HepG2 (cell line): ENCODE measurements around the gene BANP. TPM values are rescaled to one million over a fixed set of nuclear protein-coding genes. Genes with fewer than 3 reads are reported as not detected.

Experiments used
- ATAC-seq: fragments of 200-7000 bp; cut with Tn5 transposase; 3 replicates; pipeline ENCODE4 v1.9.1; 2020; ENCODE audit warnings: mild to moderate bottlenecking, moderate library complexity
- BruUV-seq: library from RNA; stranded (reverse); fragments of 400-500 nt; replicated peaks from 2 replicates; lab custom pipeline; 2021; lab: Mats Ljungman, UMichigan
- CTCF ChIA-PET: fragments of 300-600 bp; formaldehyde crosslinking; extraction: SDS; loops from one replicate; lab custom pipeline; 2021; ENCODE audit warnings: low total read pairs, inconsistent platforms, low intra/inter-chr PET ratio; lab: Yijun Ruan, JAX
- POLR2A ChIA-PET: fragments of 350-600 bp; sonication (Branson Sonifier 250); formaldehyde crosslinking; loops from one replicate; lab custom pipeline; 2020; ENCODE audit warnings: antibody characterized with exemption, inconsistent platforms; lab: Yijun Ruan, JAX
- DNase-seq: peaks from one replicate; pipeline ENCODE4 v3.0.0-alpha.2; 2015; ENCODE audit warnings: low spot score
- FAIRE-seq: peaks from 3 replicates; lab custom pipeline; 2011; peaks lifted over from hg19 to GRCh38; lab: Jason Lieb, UNC
- H2AFZ ChIP-seq: one replicate; pipeline ENCODE4 v1.6.1; 2011; ENCODE audit warnings: low read length, inconsistent platforms
- H3K27ac ChIP-seq: fragments of 300-600 bp; 3 replicates; pipeline ENCODE4 v1.8.0; 2011; ENCODE audit warnings: mixed run types, mild to moderate bottlenecking, mixed read lengths, low read length, inconsistent platforms; ENCODE audit not compliant: insufficient read depth; ENCODE audit errors: extremely low read length
- H3K27me3 ChIP-seq, 2 experiments: fragments of 200-600 bp in 1 of 2; 2 replicates in 1 of 2; 3 replicates in 1 of 2; pipeline versions ENCODE4 v1.6.0 to v1.8.0; 2011; ENCODE audit warnings: low read length in 2 of 2, mild to moderate bottlenecking in 2 of 2, moderate library complexity in 2 of 2, inconsistent platforms in 1 of 2; ENCODE audit not compliant: insufficient read depth in 2 of 2, control insufficient read depth in 1 of 2
- H3K36me3 ChIP-seq, 2 experiments: fragments of 200-600 bp in 1 of 2; replicated peaks in 1 of 2; 2 replicates in 1 of 2; 3 replicates in 1 of 2; pipeline versions ENCODE4 v1.5.1 to v1.8.0; 2011; ENCODE audit warnings: low read length in 2 of 2, inconsistent platforms in 1 of 2; ENCODE audit not compliant: insufficient read depth in 2 of 2, control insufficient read depth in 1 of 2
- H3K4me1 ChIP-seq: 2 replicates; pipeline ENCODE4 v1.5.1; 2012; ENCODE audit warnings: low read length, inconsistent platforms; ENCODE audit not compliant: insufficient read depth
- H3K4me2 ChIP-seq: 2 replicates; pipeline ENCODE4 v1.6.0; 2011; ENCODE audit warnings: low read depth, low read length, inconsistent platforms
- H3K4me3 ChIP-seq, 3 experiments: fragments of 200-600 bp in 1 of 3; sonication (generic), shearing (Covaris generic) in 1 of 3; replicated peaks in 1 of 3; 2 replicates each; pipeline ENCODE4 v1.5.1; 2011 to 2016; ENCODE audit warnings: low read length in 3 of 3, inconsistent platforms in 2 of 3, low read depth in 2 of 3, mild to moderate bottlenecking in 2 of 3, control low read depth in 1 of 3, mixed read lengths in 1 of 3; ENCODE audit not compliant: insufficient read depth in 1 of 3
- H3K79me2 ChIP-seq: one replicate; pipeline ENCODE4 v1.6.1; 2011; ENCODE audit warnings: low read length, inconsistent platforms; ENCODE audit not compliant: insufficient read depth
- H3K9ac ChIP-seq: 2 replicates; pipeline ENCODE4 v1.6.0; 2011; ENCODE audit warnings: mild to moderate bottlenecking, low read depth, low read length, inconsistent platforms; ENCODE audit not compliant: insufficient read depth
- H3K9me3 ChIP-seq: 2 replicates; pipeline ENCODE4 v1.5.1; 2012; ENCODE audit warnings: mild to moderate bottlenecking, low read length
- H4K20me1 ChIP-seq: 2 replicates; pipeline ENCODE4 v1.6.0; 2011; ENCODE audit warnings: inconsistent platforms, mild to moderate bottlenecking, low read length, moderate library complexity; ENCODE audit not compliant: insufficient read depth
- FOXA3 ChIP-seq: IDR thresholded peaks from 2 replicates; pipeline ENCODE4 v1.6.1; 2016; ENCODE audit warnings: missing genetic modification reagents, missing compliant biosample characterization
- FOXO4 ChIP-seq: sonication (generic); formaldehyde crosslinking; conservative IDR thresholded peaks from 2 replicates; pipeline ENCODE4 v1.8.1; 2023; ENCODE audit warnings: missing genetic modification reagents
- KLF12 ChIP-seq: sonication (generic); formaldehyde crosslinking; IDR thresholded peaks from 2 replicates; pipeline ENCODE4 v1.4.0; 2020; ENCODE audit warnings: missing genetic modification reagents, borderline replicate concordance
- KLF6 ChIP-seq: IDR thresholded peaks from 2 replicates; pipeline ENCODE4 v1.8.0; 2016; ENCODE audit warnings: missing biosample characterization, missing genetic modification reagents
- MEF2D ChIP-seq: sonication (generic); formaldehyde crosslinking; IDR thresholded peaks from 2 replicates; pipeline ENCODE4 v1.5.1; 2020; ENCODE audit warnings: mild to moderate bottlenecking, missing genetic modification reagents
- MEIS1 ChIP-seq: sonication (generic); formaldehyde crosslinking; IDR thresholded peaks from 2 replicates; pipeline ENCODE4 v1.9.0; 2021; ENCODE audit warnings: mild to moderate bottlenecking, missing genetic modification reagents, moderate library complexity, borderline replicate concordance
- NCOA5 ChIP-seq: sonication (generic); formaldehyde crosslinking; IDR thresholded peaks from 2 replicates; pipeline ENCODE4 v1.4.0; 2020; ENCODE audit warnings: missing genetic modification reagents
- NR1H2 ChIP-seq: sonication (generic); formaldehyde crosslinking; IDR thresholded peaks from 2 replicates; pipeline ENCODE4 v1.8.1; 2022; ENCODE audit warnings: low read depth, missing genetic modification reagents, borderline replicate concordance
- NR2C2 ChIP-seq: sonication (generic); formaldehyde crosslinking; IDR thresholded peaks from 2 replicates; pipeline ENCODE4 v1.4.0; 2020; ENCODE audit warnings: missing genetic modification reagents, mild to moderate bottlenecking, moderate library complexity, borderline replicate concordance
- PTBP1 ChIP-seq: fragments of 200-400 bp; formaldehyde crosslinking; IDR thresholded peaks from 2 replicates; pipeline ENCODE4 v1.6.1; 2018; ENCODE audit warnings: low read length, low read depth; ENCODE audit not compliant: poor library complexity, severe bottlenecking
- SATB2 ChIP-seq: sonication (generic); formaldehyde crosslinking; IDR thresholded peaks from 2 replicates; pipeline ENCODE4 v1.5.0; 2020; ENCODE audit warnings: missing genetic modification reagents
- TIGD3 ChIP-seq: sonication (generic); formaldehyde crosslinking; IDR thresholded peaks from 2 replicates; pipeline ENCODE4 v1.5.1; 2020; ENCODE audit warnings: mild to moderate bottlenecking, missing genetic modification reagents, borderline replicate concordance
- ZFY ChIP-seq: sonication (generic); formaldehyde crosslinking; IDR thresholded peaks from 2 replicates; pipeline ENCODE4 v1.4.0; 2020; ENCODE audit warnings: missing genetic modification reagents
- ZNF501 ChIP-seq: sonication (generic); formaldehyde crosslinking; IDR thresholded peaks from 2 replicates; pipeline ENCODE4 v1.5.1; 2020; ENCODE audit warnings: mild to moderate bottlenecking, moderate library complexity, missing genetic modification reagents
- ZNF598 ChIP-seq: sonication (generic); formaldehyde crosslinking; IDR thresholded peaks from 2 replicates; pipeline ENCODE4 v1.5.1; 2020; ENCODE audit warnings: mild to moderate bottlenecking, missing genetic modification reagents, borderline replicate concordance
- ZNF720 ChIP-seq: sonication (generic); formaldehyde crosslinking; IDR thresholded peaks from 2 replicates; pipeline ENCODE4 v1.4.0; 2020; ENCODE audit warnings: missing genetic modification reagents
- ZNF747 ChIP-seq: sonication (generic); formaldehyde crosslinking; IDR thresholded peaks from 2 replicates; pipeline ENCODE4 v1.8.1; 2023; ENCODE audit warnings: missing genetic modification reagents, mild to moderate bottlenecking, borderline replicate concordance
- WGBS: methylation state at CpG from one replicate; pipeline ENCODE4 v1.1.6; 2017; ENCODE audit warnings: low lambda C conversion rate; 5-methylcytosine and 5-hydroxymethylcytosine counted together
- in situ Hi-C: cut with HindIII; loops from 2 replicates; pipeline ENCODE4 v1.10.0; 2017; ENCODE audit warnings: low pct_unique_long_range_greater_than_20kb; ENCODE audit not compliant: extremely low pct_ligation_motif_present
- intact Hi-C: fragments of 100-400 bp; cut with micrococcal nuclease; formaldehyde crosslinking; loops from one replicate; pipeline ENCODE4 v1.10.0; 2022; ENCODE audit not compliant: unreplicated experiment
- polyA plus RNA-seq, 8 experiments: library from polyadenylated mRNA; depleted of rRNA in 3 of 8; stranded (reverse) in 7 of 8; unstranded in 1 of 8; fragments of >200 nt; fragmentation: Illumina TruSeq in 4 of 8; extraction: Trizol in 4 of 8; gene quantifications; 2 replicates each; pipeline versions ENCODE4 v1.2.1 to v1.2.3, GENCODE V29; 2011 to 2016; ENCODE audit warnings: low read depth in 4 of 8, missing spikeins in 1 of 8, mixed read lengths in 1 of 8; ENCODE audit not compliant: insufficient read depth in 1 of 8
- total RNA-seq, 5 experiments: library from RNA; depleted of rRNA; stranded (reverse); fragments of >200 nt; fragmentation: Illumina TruSeq; extraction: Trizol; gene quantifications; 2 replicates each; pipeline ENCODE4 v1.2.3, GENCODE V29; 2016; ENCODE audit warnings: low read depth in 1 of 5
- TF ChIP-seq, protein P1 (sequence below): sonication (generic); formaldehyde crosslinking; IDR thresholded peaks from 2 replicates; pipeline ENCODE4 v1.4.0; 2020; ENCODE audit warnings: missing genetic modification reagents

Gene BANP
- total and polyA plus RNA-seq, 2 of the 13 experiments (the other 11 are each of a cell fraction or from before 2014, with no cell fraction given), result 20.2 to 23.8 TPM

GRCh38 chr16:87966064-87966645, 14.9 kb downstream of the BANP start:
- Histone ChIP-seq H3K9ac (peak overlapping the region; percentile 33), H3K27ac (peak overlapping the region; percentile 75), H3K79me2 (peaks cover 64% of the 10 kb centered on the region), H3K27me3 (no peaks in the 10 kb centered on the region), H3K36me3 (peaks cover 0 to 2% of the 10 kb centered on the region in 2 experiments; a peak in 1 of 5 replicates), H3K4me2 (peak overlapping the region; percentile 66), H3K4me1 (peaks cover 40% of the 10 kb centered on the region), H3K4me3 (peak overlapping the region in 1 of 3 experiments; percentile 47; a peak in 2 of 6 replicates), H4K20me1 (no peaks in the 10 kb centered on the region), H3K9me3 (peaks cover 5% of the 10 kb centered on the region; the same call in 1 of the 2 replicates), H2AFZ (no peak overlapping the region)
- in situ Hi-C loops, result no loop called here
- ATAC-seq, result peak; percentile 9; the same call in 2 of the 3 replicates
- ChIA-PET CTCF (no interaction called here), POLR2A (interaction anchor here (1.5 to 2.1 kb wide), 4 partner anchors 13 to 29 kb away, joined by 5 to 8 read pairs (median 6); partner anchors contain the start of genes BANP and CA5A)
- FAIRE-seq, result no peak
- WGBS, result 73% methylated on average over 5 of the region's 5 CpGs
- intact Hi-C loops, result no loop called here
- no TSS peak for BruUV-seq
- no peak for DNase-seq
- no peak for TF ChIP-seq MEF2D
- no peak for TF ChIP-seq NR1H2
- TF ChIP-seq NCOA5 (CRISPR knock-in tag), result no peak
- TF ChIP-seq ZFY (CRISPR knock-in tag), result 0 out of 2 replicates have a peak, but pooled peaks have one; percentile 8
- 0 out of 2 replicates have a peak, but pooled peaks have one; percentile 16 for TF ChIP-seq ZNF501 (CRISPR knock-in tag)
- TF ChIP-seq, protein P1, sequence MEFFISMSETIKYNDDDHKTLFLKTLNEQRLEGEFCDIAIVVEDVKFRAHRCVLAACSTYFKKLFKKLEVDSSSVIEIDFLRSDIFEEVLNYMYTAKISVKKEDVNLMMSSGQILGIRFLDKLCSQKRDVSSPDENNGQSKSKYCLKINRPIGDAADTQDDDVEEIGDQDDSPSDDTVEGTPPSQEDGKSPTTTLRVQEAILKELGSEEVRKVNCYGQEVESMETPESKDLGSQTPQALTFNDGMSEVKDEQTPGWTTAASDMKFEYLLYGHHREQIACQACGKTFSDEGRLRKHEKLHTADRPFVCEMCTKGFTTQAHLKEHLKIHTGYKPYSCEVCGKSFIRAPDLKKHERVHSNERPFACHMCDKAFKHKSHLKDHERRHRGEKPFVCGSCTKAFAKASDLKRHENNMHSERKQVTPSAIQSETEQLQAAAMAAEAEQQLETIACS (CRISPR knock-in tag), result no peak
- TF ChIP-seq ZNF720, result no peak
- TF ChIP-seq MEIS1, result no peak
- TF ChIP-seq KLF6, result no peak
- TF ChIP-seq FOXO4 (CRISPR knock-in tag), result no peak
- no peak for TF ChIP-seq TIGD3
- TF ChIP-seq NR2C2 (CRISPR knock-in tag), result no peak
- 0 out of 2 replicates have a peak, but pooled peaks have one; percentile 50 for TF ChIP-seq KLF12 (CRISPR knock-in tag)
- no peak for TF ChIP-seq FOXA3 (CRISPR knock-in tag)
- no peak for TF ChIP-seq ZNF598 (CRISPR knock-in tag)
- no peak for TF ChIP-seq ZNF747
- no peak for TF ChIP-seq PTBP1
- TF ChIP-seq SATB2 (CRISPR knock-in tag), result no peak
